Measurements from ENCODE around the gene BUB1B. TPM values are rescaled to one million over a fixed set of nuclear protein-coding genes. Genes with fewer than 3 reads are reported as not detected.
"Not testable (repeated sequence)": the region's sequence is repeated elsewhere in the genome, so short reads cannot be mapped to it uniquely, and the experiment has no call there.

Gene BUB1B
- total RNA-seq, 1 donor from 2014 or later, result 15.2 TPM

GRCh38 chr15:40135846-40136450, 24.9 kb upstream of the BUB1B start:
- DNase-seq (ENCODE audit: extremely low read depth, low read depth, low spot score), result not testable (repeated sequence)

GRCh38 chr15:40136470-40137302, 24.2 kb upstream of the BUB1B start:
- DNase-seq (ENCODE audit: extremely low read depth, low read depth, low spot score), result no peak

GRCh38 chr15:40137303-40138200, 23.3 kb upstream of the BUB1B start:
- DNase-seq (ENCODE audit: extremely low read depth, low read depth, low spot score), result no peak

- not testable (repeated sequence) for DNase-seq (ENCODE audit: extremely low read depth, low read depth, low spot score)
Measured at GRCh38 chr15:40138201-40138570, 22.7 kb upstream of the BUB1B start.

- no peak for DNase-seq (ENCODE audit: extremely low read depth, low read depth, low spot score)
Measured at GRCh38 chr15:40142428-40142827, 18.4 kb upstream of the BUB1B start.

- DNase-seq (ENCODE audit: extremely low read depth, low read depth, low spot score), result no peak
Measured at GRCh38 chr15:40146037-40146436, 14.8 kb upstream of the BUB1B start.

- DNase-seq (ENCODE audit: extremely low read depth, low read depth, low spot score), result no peak
Measured at GRCh38 chr15:40149339-40149738, 11.5 kb upstream of the BUB1B start.

- DNase-seq (ENCODE audit: extremely low read depth, low read depth, low spot score), result no peak
Measured at GRCh38 chr15:40150163-40150925, 10.5 kb upstream of the BUB1B start.

- no peak for DNase-seq (ENCODE audit: extremely low read depth, low read depth, low spot score)
Measured at GRCh38 chr15:40151499-40151898, 9.4 kb upstream of the BUB1B start.

- DNase-seq (ENCODE audit: extremely low read depth, low read depth, low spot score), result no peak
Measured at GRCh38 chr15:40151991-40152390, 8.9 kb upstream of the BUB1B start.

GRCh38 chr15:40154821-40155220, 6.0 kb upstream of the BUB1B start:
- not testable (repeated sequence) for DNase-seq (ENCODE audit: extremely low read depth, low read depth, low spot score)

- no peak for DNase-seq (ENCODE audit: extremely low read depth, low read depth, low spot score)
Measured at GRCh38 chr15:40155270-40155910, 5.5 kb upstream of the BUB1B start.

GRCh38 chr15:40157778-40158447, 3.0 kb upstream of the BUB1B start:
- DNase-seq (ENCODE audit: extremely low read depth, low read depth, low spot score), result no peak

GRCh38 chr15:40160021-40160420, 848 bp upstream of the BUB1B start:
- DNase-seq (ENCODE audit: extremely low read depth, low read depth, low spot score), result no peak

GRCh38 chr15:40161693-40162391, 973 bp downstream of the BUB1B start:
- DNase-seq (ENCODE audit: extremely low read depth, low read depth, low spot score), result no peak

- no peak for DNase-seq (ENCODE audit: extremely low read depth, low read depth, low spot score)
Measured at GRCh38 chr15:40162552-40162951, 1.7 kb downstream of the BUB1B start.

- DNase-seq (ENCODE audit: extremely low read depth, low read depth, low spot score), result no peak
Measured at GRCh38 chr15:40163657-40164416, 3.0 kb downstream of the BUB1B start.

GRCh38 chr15:40167374-40167773, 6.5 kb downstream of the BUB1B start:
- DNase-seq (ENCODE audit: extremely low read depth, low read depth, low spot score), result not testable (repeated sequence)

Data from glomerular endothelial cell (primary cell).